Measurements from ENCODE around the gene SPSB2. TPM values are rescaled to one million over a fixed set of nuclear protein-coding genes. Genes with fewer than 3 reads are reported as not detected.

SPSB2 gene
- total and polyA plus RNA-seq, 2 donors (not counting 1 experiment from before 2014, with no cell fraction given): 9.4 to 16.0 TPM

DNA sequence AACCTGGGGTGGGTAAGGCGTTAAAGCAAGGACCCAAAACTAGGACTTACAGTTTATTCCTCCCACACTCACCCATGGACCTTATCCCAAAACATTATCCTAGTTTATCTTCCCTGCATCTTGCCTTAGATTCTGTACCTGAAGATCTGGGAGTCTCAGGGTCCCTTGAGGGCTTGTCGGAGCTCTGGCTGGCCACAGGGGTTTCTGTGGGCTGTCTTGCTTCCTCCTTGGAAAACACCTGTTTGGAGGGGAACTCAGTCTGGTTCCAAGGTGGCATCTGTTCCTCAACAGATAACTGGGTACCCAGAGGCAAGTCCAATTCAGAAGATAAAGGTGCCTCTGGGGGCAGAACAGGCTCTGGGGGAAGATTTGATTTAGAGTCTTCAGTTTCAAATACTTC lies 23.7 kb downstream of the SPSB2 start:
- no peak overlapping the region for H3K9ac ChIP-seq (ENCODE audit: low read length)
- no peak overlapping the region for H3K4me3 Mint-ChIP-seq
- H2AFZ ChIP-seq (ENCODE audit: insufficient read depth, low read depth, low read length, poor library complexity, severe bottlenecking): no peak overlapping the region
- peaks cover 23% of the 10 kb centered on the region for H3K4me1 Mint-ChIP-seq
- H3K27ac Mint-ChIP-seq: no peak overlapping the region
- H3K9me3 Mint-ChIP-seq (ENCODE audit: insufficient read depth): no peaks in the 10 kb centered on the region
- DNase-seq: no peak
- TF ChIP-seq, protein P1, sequence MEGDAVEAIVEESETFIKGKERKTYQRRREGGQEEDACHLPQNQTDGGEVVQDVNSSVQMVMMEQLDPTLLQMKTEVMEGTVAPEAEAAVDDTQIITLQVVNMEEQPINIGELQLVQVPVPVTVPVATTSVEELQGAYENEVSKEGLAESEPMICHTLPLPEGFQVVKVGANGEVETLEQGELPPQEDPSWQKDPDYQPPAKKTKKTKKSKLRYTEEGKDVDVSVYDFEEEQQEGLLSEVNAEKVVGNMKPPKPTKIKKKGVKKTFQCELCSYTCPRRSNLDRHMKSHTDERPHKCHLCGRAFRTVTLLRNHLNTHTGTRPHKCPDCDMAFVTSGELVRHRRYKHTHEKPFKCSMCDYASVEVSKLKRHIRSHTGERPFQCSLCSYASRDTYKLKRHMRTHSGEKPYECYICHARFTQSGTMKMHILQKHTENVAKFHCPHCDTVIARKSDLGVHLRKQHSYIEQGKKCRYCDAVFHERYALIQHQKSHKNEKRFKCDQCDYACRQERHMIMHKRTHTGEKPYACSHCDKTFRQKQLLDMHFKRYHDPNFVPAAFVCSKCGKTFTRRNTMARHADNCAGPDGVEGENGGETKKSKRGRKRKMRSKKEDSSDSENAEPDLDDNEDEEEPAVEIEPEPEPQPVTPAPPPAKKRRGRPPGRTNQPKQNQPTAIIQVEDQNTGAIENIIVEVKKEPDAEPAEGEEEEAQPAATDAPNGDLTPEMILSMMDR (IDR thresholded peaks at IDR 0.05): no peak
- TF ChIP-seq EZH2 (IDR thresholded peaks at IDR 0.05; ENCODE audit: borderline replicate concordance, insufficient read depth, low read depth, low read length, poor library complexity, severe bottlenecking): no peak
- H3K4me3 ChIP-seq (ENCODE audit: control extremely low read depth in 1 of 5, extremely low read depth in 1 of 5, insufficient read depth in 1 of 5, low read depth in 2 of 5, low read length in 4 of 5): no peak overlapping the region
- no peaks in the 10 kb centered on the region for H3K27me3 ChIP-seq (replicated peaks in 1 of 4; ENCODE audit: control extremely low read depth in 1 of 4, control insufficient read depth in 3 of 4, insufficient read depth in 4 of 4, low read length in 3 of 4)
- H3K9me3 ChIP-seq (ENCODE audit: control extremely low read depth in 1 of 3, control insufficient read depth in 2 of 3, insufficient read depth in 1 of 3, low read length in 2 of 3): no peaks in the 10 kb centered on the region
- peaks cover 12% of the 10 kb centered on the region for H3K79me2 ChIP-seq (ENCODE audit: control insufficient read depth, insufficient read depth, low read length)
- no peak overlapping the region for H3K4me2 ChIP-seq (replicated peaks; ENCODE audit: low read depth, low read length, poor library complexity, severe bottlenecking)
- POLR2A ChIA-PET: no interaction called here
- H3K4me1 ChIP-seq (ENCODE audit: control insufficient read depth in 2 of 2, insufficient read depth in 2 of 2, low read length in 2 of 2): peaks cover 6 to 23% of the 10 kb centered on the region in 2 donors
- H3K36me3 ChIP-seq (replicated peaks in 1 of 2; ENCODE audit: control extremely low read depth in 1 of 2, control insufficient read depth in 1 of 2, extremely low read depth in 1 of 2, insufficient read depth in 2 of 2, low read length in 1 of 2): peaks cover 0 to 4% of the 10 kb centered on the region in 2 experiments
- H4K20me1 ChIP-seq (ENCODE audit: control insufficient read depth, insufficient read depth, low read length, poor library complexity, severe bottlenecking): no peaks in the 10 kb centered on the region
- no peak overlapping the region for H3K27ac ChIP-seq (ENCODE audit: low read length in 2 of 2)
- H3K27me3 Mint-ChIP-seq: no peaks in the 10 kb centered on the region
- WGBS (ENCODE audit: insufficient coverage): 0% methylated on average over 1 of the region's 2 CpGs
- intact Hi-C loops (cut with micrococcal nuclease): no loop called here
- CTCF ChIA-PET: interaction anchor here (1.7 to 6.7 kb wide), 3 partner anchors 13 to 90 kb away, joined by 3 to 136 read pairs (median 11); partner anchors contain the start of genes SPSB2 and TPI1
- no peak for ATAC-seq (ENCODE audit: low read depth)

DNA sequence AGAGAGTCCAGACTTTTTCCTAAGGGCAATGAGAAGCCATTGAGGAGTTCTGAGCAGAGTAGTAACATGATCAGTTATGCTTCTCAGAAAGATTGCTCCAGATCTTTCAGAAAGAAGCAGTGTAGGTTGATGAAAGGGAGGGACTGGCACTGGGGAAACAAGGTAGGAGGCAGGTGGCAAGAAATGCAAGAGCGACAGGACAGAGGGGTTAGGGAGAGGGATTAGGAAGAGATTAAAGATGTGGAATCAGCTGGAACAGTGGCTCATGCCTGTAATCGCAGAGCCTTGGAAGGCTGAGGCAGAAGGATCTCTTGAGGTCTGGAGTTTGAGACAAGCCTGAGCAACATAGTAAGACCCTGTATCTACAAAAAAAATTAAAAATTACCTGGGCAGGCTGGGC lies 25.4 kb downstream of the SPSB2 start:
- Mint-ChIP-seq H3K4me3 (no peak overlapping the region), H3K4me1 (peaks cover 14% of the 10 kb centered on the region), H3K27ac (no peak overlapping the region), H3K27me3 (no peaks in the 10 kb centered on the region), H3K9me3 (ENCODE audit: insufficient read depth) (no peaks in the 10 kb centered on the region)
- Histone ChIP-seq H3K36me3 (replicated peaks in 1 of 2; ENCODE audit: control extremely low read depth in 1 of 2, control insufficient read depth in 1 of 2, extremely low read depth in 1 of 2, insufficient read depth in 2 of 2, low read length in 1 of 2) (no peaks in the 10 kb centered on the region), H3K9ac (ENCODE audit: low read length) (no peak overlapping the region), H3K4me1 (ENCODE audit: control insufficient read depth in 2 of 2, insufficient read depth in 2 of 2, low read length in 2 of 2) (peaks cover 0 to 15% of the 10 kb centered on the region in 2 donors), H3K9me3 (ENCODE audit: control extremely low read depth in 1 of 3, control insufficient read depth in 2 of 3, insufficient read depth in 1 of 3, low read length in 2 of 3) (no peaks in the 10 kb centered on the region), H3K4me2 (replicated peaks; ENCODE audit: low read depth, low read length, poor library complexity, severe bottlenecking) (no peak overlapping the region), H3K27ac (ENCODE audit: low read length in 2 of 2) (no peak overlapping the region), H3K27me3 (replicated peaks in 1 of 4; ENCODE audit: control extremely low read depth in 1 of 4, control insufficient read depth in 3 of 4, insufficient read depth in 4 of 4, low read length in 3 of 4) (peaks cover 0 to 2% (median 0%) of the 10 kb centered on the region in 4 experiments), H2AFZ (ENCODE audit: insufficient read depth, low read depth, low read length, poor library complexity, severe bottlenecking) (no peak overlapping the region), H3K79me2 (ENCODE audit: control insufficient read depth, insufficient read depth, low read length) (peaks cover 5% of the 10 kb centered on the region), H4K20me1 (ENCODE audit: control insufficient read depth, insufficient read depth, low read length, poor library complexity, severe bottlenecking) (no peaks in the 10 kb centered on the region), H3K4me3 (ENCODE audit: control extremely low read depth in 1 of 5, extremely low read depth in 1 of 5, insufficient read depth in 1 of 5, low read depth in 2 of 5, low read length in 4 of 5) (no peak overlapping the region)
- ATAC-seq (ENCODE audit: low read depth) (no peak), DNase-seq (no peak)
- POLR2A ChIA-PET: no interaction called here
- TF ChIP-seq, protein P1 (IDR thresholded peaks at IDR 0.05): no peak
- no peak for TF ChIP-seq EZH2 (IDR thresholded peaks at IDR 0.05; ENCODE audit: borderline replicate concordance, insufficient read depth, low read depth, low read length, poor library complexity, severe bottlenecking)
- intact Hi-C loops (cut with micrococcal nuclease): no loop called here
- CTCF ChIA-PET: interaction anchor here (1.1 to 3.1 kb wide), 6 partner anchors 11 to 261 kb away, joined by 3 to 11 read pairs (median 4); partner anchors contain the start of gene C1RL
- 100% methylated on average over 1 of the region's 2 CpGs for WGBS (ENCODE audit: insufficient coverage)

Measured in B cell (primary cell).